GM23338 (cell line): ENCODE data around the gene ACVRL1. TPM values are rescaled to one million over a fixed set of nuclear protein-coding genes. Genes with fewer than 3 reads are reported as not detected.
A peak's percentile ranks its signal among the peaks of the same experiment; 100 is the strongest.

Experiments
- ATAC-seq: fragments of 200-7000 bp; cut with Tn5 transposase; 3 replicates; pipeline ENCODE4 v1.9.1; 2020
- DNase-seq: peaks from one replicate; pipeline ENCODE4 v3.0.0-alpha.2; 2015; ENCODE audit warnings: low spot score
- H2AFZ ChIP-seq: fragments of 200-600 bp; sonication (generic); 2 replicates; pipeline ENCODE4 v1.8.0; 2016; ENCODE audit warnings: antibody characterized with exemption, mild to moderate bottlenecking, moderate library complexity
- H3F3A ChIP-seq: fragments of 200-600 bp; sonication (generic); replicated peaks from 2 replicates; pipeline ENCODE4 v1.8.0; 2017; ENCODE audit warnings: antibody characterized with exemption, mixed run types, low read depth
- H3K27ac ChIP-seq: fragments of 200-600 bp; sonication (generic); 2 replicates; pipeline ENCODE4 v1.6.1; 2016; ENCODE audit warnings: low read depth
- H3K27me3 ChIP-seq: fragments of 200-600 bp; sonication (generic); 2 replicates; pipeline ENCODE4 v1.8.0; 2016; ENCODE audit warnings: mild to moderate bottlenecking, mixed run types, moderate library complexity; ENCODE audit not compliant: insufficient read depth
- H3K36me3 ChIP-seq: fragments of 200-600 bp; sonication (generic); 2 replicates; pipeline ENCODE4 v1.8.0; 2016; ENCODE audit warnings: mild to moderate bottlenecking; ENCODE audit not compliant: insufficient read depth
- H3K4me1 ChIP-seq: fragments of 200-600 bp; sonication (generic); 2 replicates; pipeline ENCODE4 v1.8.0; 2016; ENCODE audit warnings: mild to moderate bottlenecking, moderate library complexity; ENCODE audit not compliant: insufficient read depth
- H3K4me2 ChIP-seq: fragments of 200-600 bp; sonication (generic); 2 replicates; pipeline ENCODE4 v1.7.1; 2017; ENCODE audit warnings: mixed run types
- H3K4me3 ChIP-seq: fragments of 200-600 bp; sonication (generic); 2 replicates; pipeline ENCODE4 v1.6.1; 2016; ENCODE audit warnings: mixed run types
- H3K79me2 ChIP-seq: fragments of 200-600 bp; sonication (generic); replicated peaks from 2 replicates; pipeline ENCODE4 v1.8.0; 2017; ENCODE audit warnings: mild to moderate bottlenecking; ENCODE audit not compliant: insufficient read depth
- H3K9me2 ChIP-seq: fragments of 200-600 bp; sonication (generic); 2 replicates; pipeline ENCODE4 v1.8.0; 2017; ENCODE audit not compliant: insufficient read depth
- H4K20me1 ChIP-seq: fragments of 200-600 bp; sonication (generic); replicated peaks from 2 replicates; pipeline ENCODE4 v1.8.0; 2017; ENCODE audit warnings: mild to moderate bottlenecking; ENCODE audit not compliant: insufficient read depth
- H3K27ac Mint-ChIP-seq: 2 replicates; pipeline ENCODE4 v1.8.0; 2020; ENCODE audit warnings: inconsistent platforms, mild to moderate bottlenecking, moderate library complexity, mixed read lengths
- H3K27me3 Mint-ChIP-seq: 3 replicates; pipeline ENCODE4 v1.8.0; 2022; ENCODE audit warnings: low read depth, mild to moderate bottlenecking, moderate library complexity, mixed read lengths, inconsistent platforms; ENCODE audit not compliant: insufficient read depth, poor library complexity
- H3K36me3 Mint-ChIP-seq: 3 replicates; pipeline ENCODE4 v1.8.0; 2021; ENCODE audit warnings: low read depth, mild to moderate bottlenecking, inconsistent platforms, moderate library complexity, mixed read lengths
- H3K4me1 Mint-ChIP-seq: 3 replicates; pipeline ENCODE4 v1.8.0; 2020; ENCODE audit warnings: mild to moderate bottlenecking, inconsistent platforms, mixed read lengths
- H3K4me3 Mint-ChIP-seq: 3 replicates; pipeline ENCODE4 v1.8.0; 2021; ENCODE audit warnings: moderate library complexity, mild to moderate bottlenecking, inconsistent platforms, mixed read lengths
- H3K9me3 Mint-ChIP-seq: 3 replicates; pipeline ENCODE4 v1.8.0; 2020; ENCODE audit warnings: moderate library complexity, mild to moderate bottlenecking, inconsistent platforms, mixed read lengths
- CREB1 ChIP-seq: fragments of 250-450 bp; sonication (Bioruptor Pico); IDR thresholded peaks from 2 replicates; pipeline ENCODE4 v1.5.0; 2020; ENCODE audit warnings: low read depth, mild to moderate bottlenecking, moderate library complexity
- CTCF ChIP-seq, 2 experiments: fragments of 200-600 bp in 1 of 2; sonication (generic) in 1 of 2; conservative IDR thresholded peaks; 2 replicates each; pipeline versions ENCODE4 v1.5.1 to v1.6.1; 2016 to 2017; ENCODE audit warnings: antibody characterized with exemption in 2 of 2, low read depth in 2 of 2, mild to moderate bottlenecking in 2 of 2, moderate library complexity in 1 of 2
- ETS1 ChIP-seq: IDR thresholded peaks from 2 replicates; pipeline ENCODE4 v1.6.1; 2016; ENCODE audit warnings: antibody characterized with exemption
- EZH2phosphoT487 ChIP-seq: fragments of 200-600 bp; sonication (generic); IDR thresholded peaks from one replicate; pipeline ENCODE4 v1.8.1; 2018; ENCODE audit warnings: antibody characterized with exemption; ENCODE audit not compliant: unreplicated experiment
- JUNB ChIP-seq: IDR thresholded peaks from one replicate; pipeline ENCODE4 v1.6.1; 2016; ENCODE audit warnings: antibody characterized with exemption; ENCODE audit not compliant: unreplicated experiment
- NANOG ChIP-seq: IDR thresholded peaks from 2 replicates; pipeline ENCODE4 v1.6.1; 2016; ENCODE audit warnings: antibody characterized with exemption, borderline replicate concordance
- POLR2AphosphoS5 ChIP-seq: IDR thresholded peaks from 2 replicates; pipeline ENCODE4 v1.6.1; 2016; ENCODE audit warnings: antibody characterized with exemption, low read depth
- REST ChIP-seq: IDR thresholded peaks from one replicate; pipeline ENCODE4 v1.6.1; 2018; ENCODE audit warnings: antibody characterized with exemption; ENCODE audit not compliant: unreplicated experiment
- STAT1 ChIP-seq: IDR thresholded peaks from one replicate; pipeline ENCODE4 v1.6.1; 2016; ENCODE audit warnings: antibody characterized with exemption; ENCODE audit not compliant: unreplicated experiment
- ZNF114 ChIP-seq: fragments of 250-450 bp; sonication (Bioruptor Pico); IDR thresholded peaks from 2 replicates; pipeline ENCODE4 v1.5.0; 2020; ENCODE audit warnings: mild to moderate bottlenecking, moderate library complexity
- ZNF462 ChIP-seq: fragments of 250-450 bp; sonication (Bioruptor Pico); IDR thresholded peaks from 2 replicates; pipeline ENCODE4 v1.5.0; 2020; ENCODE audit warnings: mild to moderate bottlenecking, moderate library complexity
- polyA plus RNA-seq: library from polyadenylated mRNA; unstranded; fragments of >200 nt; fragmentation: Nextera tagmentation; extraction: Ambion mirVana; gene quantifications from 2 replicates; pipeline ENCODE4 v1.2.1, GENCODE V29; 2016
- total RNA-seq: library from RNA; depleted of rRNA; stranded (reverse); fragments of >200 nt; shearing (Covaris generic); gene quantifications from 2 replicates; pipeline ENCODE4 v1.2.3, GENCODE V29; 2014

Gene ACVRL1
- total and polyA plus RNA-seq, 2 experiments from 2014 or later = 0.28 TPM; not detected in 1

GRCh38 chr12:51890511-51891171 lies 16.7 kb upstream of the ACVRL1 start:
- no peaks in the 10 kb centered on the region for H3K36me3 ChIP-seq
- no peak for ATAC-seq
- peaks cover 12% of the 10 kb centered on the region for H3K4me1 ChIP-seq
- no peaks in the 10 kb centered on the region for H3K36me3 Mint-ChIP-seq
- H3K4me3 ChIP-seq = no peak overlapping the region
- no peak overlapping the region for H3K4me2 ChIP-seq
- no peak overlapping the region for H3K27ac ChIP-seq
- peaks cover 21% of the 10 kb centered on the region; the same call in 2 of the 3 replicates for H3K4me1 Mint-ChIP-seq
- H3K9me2 ChIP-seq = no peaks in the 10 kb centered on the region
- H2AFZ ChIP-seq = peak overlapping the region; percentile 80; the same call in 1 of the 2 replicates
- peaks cover 3% of the 10 kb centered on the region; the same call in 1 of the 2 replicates for H3F3A ChIP-seq
- TF ChIP-seq ZNF462 (no peak), CTCF (conservative IDR thresholded peaks at IDR 0.05; ENCODE audit: low read depth in 2 of 2) (no peak), POLR2AphosphoS5 (no peak), ETS1 (no peak), REST (no peak), JUNB (no peak), STAT1 (no peak), CREB1 (no peak), NANOG (no peak), EZH2phosphoT487 (no peak), ZNF114 (CRISPR knock-in tag) (no peak)
- no peak overlapping the region for H3K27ac Mint-ChIP-seq
- H3K27me3 ChIP-seq = peaks cover 12% of the 10 kb centered on the region; the same call in 1 of the 2 replicates
- H3K4me3 Mint-ChIP-seq = no peak overlapping the region
- H3K79me2 ChIP-seq = no peaks in the 10 kb centered on the region
- peaks cover 24% of the 10 kb centered on the region for H3K27me3 Mint-ChIP-seq
- no peaks in the 10 kb centered on the region for H4K20me1 ChIP-seq
- DNase-seq = no peak
- H3K9me3 Mint-ChIP-seq = no peaks in the 10 kb centered on the region
